ENCODE measurements around the gene KASH5.
"Not testable (repeated sequence)": the region's sequence is repeated elsewhere in the genome, so short reads cannot be mapped to it uniquely, and the experiment has no call there.

Gene KASH5

DNA sequence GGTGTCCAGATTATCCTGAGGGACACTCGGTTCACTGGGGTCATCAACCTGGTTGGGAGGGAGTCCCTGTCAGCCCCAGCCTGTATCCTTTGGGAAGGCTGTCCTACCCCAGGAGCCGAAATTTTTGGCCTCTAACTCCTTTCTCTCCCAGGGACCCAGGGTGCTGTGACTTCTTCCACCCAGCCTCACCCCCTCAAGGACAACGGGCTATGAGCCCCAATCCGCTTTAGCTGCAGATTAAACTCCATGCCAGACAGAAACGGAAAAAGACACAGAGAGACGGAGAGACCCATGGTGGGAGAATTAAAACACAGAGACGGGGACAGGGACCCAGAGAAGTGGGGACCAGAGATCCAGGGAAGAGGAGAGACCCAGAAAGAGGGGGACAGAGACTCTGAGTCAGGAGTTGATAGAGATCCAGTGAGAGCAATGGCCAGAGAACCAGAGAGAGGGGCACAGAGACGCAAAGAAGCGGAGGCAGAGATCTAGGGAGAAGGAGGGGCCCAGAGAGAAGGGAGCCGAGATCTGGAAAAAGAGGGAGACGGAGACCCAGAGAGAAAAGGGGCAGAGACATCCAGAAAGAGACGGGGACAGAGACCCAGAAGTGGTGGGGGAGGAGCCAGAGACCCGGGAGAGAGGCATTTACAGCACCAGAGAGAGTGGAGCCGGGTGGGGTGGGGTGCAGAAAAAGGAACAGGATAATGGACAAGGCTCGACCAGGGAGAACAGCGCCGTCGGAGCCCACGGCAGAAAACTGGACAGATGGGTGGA is 52.6 kb downstream of the KASH5 start:
- no peak for DNase-seq

DNA sequence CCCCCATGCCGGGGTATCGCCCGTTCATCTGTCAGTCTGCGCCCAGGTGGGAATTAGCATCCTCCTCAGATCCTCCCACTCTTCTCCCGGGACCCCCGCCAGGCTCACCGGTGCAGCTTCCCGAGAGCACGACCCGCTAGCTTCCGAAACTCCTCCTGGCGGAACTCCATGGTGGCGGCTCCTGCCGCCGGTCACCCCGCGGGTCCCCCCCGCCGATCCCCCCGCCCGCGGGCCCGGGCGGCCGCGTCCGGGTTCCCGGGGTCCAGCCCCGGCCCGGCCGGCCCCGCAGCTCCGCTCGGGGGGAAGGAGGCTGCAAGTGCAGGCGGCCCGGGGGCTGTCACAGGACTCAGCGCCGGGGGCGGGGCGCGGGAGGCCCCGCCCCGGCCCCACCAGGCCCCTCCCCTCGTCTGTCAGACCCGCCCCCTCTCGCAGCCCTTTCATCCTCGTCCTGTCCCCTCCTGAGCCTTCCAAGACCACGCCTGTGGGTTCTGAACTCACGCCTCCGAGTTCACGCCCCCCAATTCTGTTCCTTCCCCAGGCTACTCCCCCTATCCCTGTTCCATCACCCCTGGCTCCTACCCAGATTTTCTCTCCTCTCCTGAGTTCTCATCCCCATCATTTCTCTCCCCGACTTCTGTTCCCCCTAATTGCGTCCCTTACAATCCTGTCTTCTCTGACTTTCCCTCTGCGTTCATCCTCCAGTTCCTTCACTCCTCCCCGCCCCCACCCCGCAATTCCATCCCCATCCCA is 53.3 kb downstream of the KASH5 start, which contains the start of gene SLC17A7:
Gene SLC17A7, minus strand, starts transcription at position 318 of the 750 bp plus-strand sequence. Its CDS starts 148 bp downstream, at position 170.
- peak; percentile 49 to 58 for DNase-seq

DNA sequence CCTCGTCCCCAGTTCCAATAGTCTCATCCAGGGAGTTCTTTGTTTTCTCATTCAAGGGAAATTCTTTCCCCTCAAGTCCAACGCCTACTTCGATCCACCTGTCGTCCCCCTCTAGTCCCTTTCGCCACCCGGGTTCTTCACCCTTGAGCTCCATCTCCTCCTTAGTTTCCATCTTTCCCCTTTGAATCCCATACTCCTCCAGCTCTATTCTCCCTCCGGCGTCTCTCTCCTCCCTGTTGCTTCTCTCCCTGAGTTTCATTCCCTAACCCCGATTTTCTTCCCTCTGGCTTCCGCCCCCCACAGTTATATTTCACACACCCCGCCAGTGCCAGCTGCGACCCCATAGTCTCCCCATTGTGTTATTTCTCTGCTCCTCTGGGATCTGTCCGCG is 53.9 kb downstream of the KASH5 start:
- DNase-seq = no peak

DNA sequence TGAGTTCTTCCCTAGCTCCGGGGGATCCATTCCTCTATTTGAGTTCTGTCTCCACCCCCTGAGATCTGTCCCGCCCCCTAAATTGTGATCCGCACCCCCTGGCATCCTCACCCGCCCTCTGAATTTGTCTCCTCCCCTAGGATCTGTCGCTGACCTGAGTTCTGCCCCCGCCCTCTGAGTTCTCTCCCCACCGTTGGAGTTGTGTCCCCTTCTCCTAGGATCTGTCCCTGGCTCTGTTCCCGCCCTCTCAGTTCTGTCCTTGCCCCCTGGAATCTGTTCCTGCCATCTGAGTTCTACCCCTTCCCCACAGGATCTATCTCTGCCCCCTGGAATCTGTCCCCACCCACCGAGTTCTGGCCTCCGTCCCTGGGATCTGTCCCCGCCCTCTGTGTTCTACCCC is 54.3 kb downstream of the KASH5 start:
- DNase-seq = peak in 1 of 2 donors; percentile 35

DNA sequence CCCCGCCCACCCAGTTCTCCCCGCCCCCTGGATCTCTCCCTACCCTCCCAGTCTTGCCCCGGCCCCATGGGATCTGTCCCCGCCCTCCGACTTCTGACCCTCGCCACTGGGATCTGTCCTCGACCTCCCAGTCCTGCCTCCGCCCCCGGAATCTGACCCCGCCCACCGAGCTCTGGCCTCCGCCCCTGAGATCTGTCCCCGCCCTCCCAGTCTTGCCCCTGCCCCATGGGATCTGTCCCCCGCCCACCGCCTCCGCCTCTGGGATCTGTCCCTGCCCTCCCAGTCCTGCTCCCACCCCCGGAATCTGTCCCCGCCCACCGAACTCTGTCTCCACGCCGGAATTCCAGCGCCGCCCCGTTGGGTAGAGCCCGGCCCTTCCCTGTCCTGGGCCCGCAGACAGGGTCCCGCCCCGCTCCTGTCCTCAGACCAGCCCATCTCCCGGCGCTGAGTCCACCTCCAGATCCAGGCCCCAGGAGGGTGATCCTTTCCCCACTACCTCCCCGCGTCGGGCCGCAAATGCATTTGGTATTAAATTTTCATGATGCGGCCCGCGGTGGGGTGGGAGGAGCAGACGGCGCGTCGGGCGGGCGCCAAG is 54.8 kb downstream of the KASH5 start:
- DNase-seq = peak; percentile 66 to 78

DNA sequence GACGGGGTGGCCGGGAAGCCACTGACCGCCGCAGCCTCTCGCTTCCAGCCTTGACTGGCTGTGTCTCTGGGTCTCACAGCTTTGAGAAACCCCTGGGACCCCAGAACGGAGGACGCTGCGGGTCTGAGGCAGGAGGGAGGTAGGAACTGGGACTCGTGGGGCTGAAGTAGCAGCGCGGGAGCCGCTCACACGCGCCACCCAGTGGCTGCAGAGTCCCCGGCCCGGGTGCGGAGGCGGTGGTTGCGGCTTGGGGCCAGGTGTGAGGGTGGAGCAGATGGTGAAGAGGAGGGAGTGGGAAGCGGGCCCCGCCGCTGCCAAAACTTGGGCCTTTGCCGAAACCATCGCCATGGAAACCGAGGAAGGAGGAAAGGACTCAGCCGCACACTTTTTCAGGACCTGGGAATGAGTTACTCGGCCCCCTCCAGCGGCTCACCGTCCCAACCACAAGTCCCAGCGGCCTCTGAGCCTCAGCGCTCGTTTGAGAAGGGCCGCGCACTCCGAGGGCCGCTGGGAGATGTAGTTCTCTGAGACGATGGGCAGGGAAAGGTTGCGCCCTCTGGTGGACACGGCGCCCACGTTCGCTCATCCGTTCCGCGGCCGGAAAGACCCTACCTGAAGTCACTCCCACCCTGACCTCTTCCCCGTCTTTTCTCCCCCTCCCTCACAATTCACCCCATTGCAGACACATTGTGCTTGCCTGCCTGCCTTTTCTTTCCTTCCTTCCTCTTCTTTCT is 55.5 kb downstream of the KASH5 start:
- DNase-seq = peak; percentile 94 to 95

DNA sequence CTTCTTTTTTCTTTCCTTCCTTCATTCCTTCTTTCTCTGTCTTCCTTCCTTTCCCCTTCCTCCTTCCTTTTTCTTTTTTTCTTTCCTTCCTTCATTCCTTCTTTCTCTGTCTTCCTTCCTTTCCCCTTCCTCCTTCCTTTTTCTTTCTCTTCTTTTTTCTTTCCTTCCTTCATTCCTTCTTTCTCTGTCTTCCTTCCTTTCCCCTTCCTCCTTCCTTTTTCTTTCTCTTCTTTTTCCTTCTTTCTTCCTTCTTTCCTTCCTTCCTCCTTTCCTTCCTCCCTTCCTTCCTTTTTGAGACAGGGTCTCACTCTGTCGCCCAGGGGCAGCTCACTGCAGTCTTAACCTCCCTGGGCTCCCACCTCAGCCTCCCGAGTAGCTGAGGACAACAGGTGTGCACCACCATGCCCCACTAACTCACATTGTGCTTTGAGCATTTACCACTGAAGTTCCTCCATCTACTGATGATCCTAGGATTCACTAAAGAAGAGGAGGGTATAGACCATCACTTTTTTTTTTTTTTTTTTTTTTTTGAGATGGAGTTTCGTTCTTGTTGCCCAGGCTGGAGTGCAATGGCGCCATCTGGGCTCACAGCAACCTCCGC is 56.2 kb downstream of the KASH5 start:
- DNase-seq = not testable (repeated sequence)

DNA sequence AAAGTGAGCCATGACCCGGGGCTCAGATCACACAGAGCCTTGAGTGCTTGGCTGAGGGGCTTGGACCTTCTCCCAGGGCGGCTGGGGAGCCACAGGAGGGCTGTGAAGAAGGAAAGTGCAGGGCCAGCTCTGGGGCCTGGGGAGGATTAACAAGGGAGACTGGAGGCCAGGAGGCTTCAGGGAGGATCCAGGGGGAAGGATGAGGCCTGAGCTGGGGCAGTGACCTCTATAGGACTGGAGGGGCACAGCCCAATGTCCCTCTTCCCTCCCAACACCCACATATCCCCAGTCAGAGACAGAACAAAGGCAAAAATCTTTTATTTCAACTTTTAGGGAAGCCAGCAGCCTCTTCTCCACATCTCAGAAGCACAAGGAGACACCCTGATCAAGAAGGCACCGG is 57.9 kb downstream of the KASH5 start:
- DNase-seq = no peak

DNA sequence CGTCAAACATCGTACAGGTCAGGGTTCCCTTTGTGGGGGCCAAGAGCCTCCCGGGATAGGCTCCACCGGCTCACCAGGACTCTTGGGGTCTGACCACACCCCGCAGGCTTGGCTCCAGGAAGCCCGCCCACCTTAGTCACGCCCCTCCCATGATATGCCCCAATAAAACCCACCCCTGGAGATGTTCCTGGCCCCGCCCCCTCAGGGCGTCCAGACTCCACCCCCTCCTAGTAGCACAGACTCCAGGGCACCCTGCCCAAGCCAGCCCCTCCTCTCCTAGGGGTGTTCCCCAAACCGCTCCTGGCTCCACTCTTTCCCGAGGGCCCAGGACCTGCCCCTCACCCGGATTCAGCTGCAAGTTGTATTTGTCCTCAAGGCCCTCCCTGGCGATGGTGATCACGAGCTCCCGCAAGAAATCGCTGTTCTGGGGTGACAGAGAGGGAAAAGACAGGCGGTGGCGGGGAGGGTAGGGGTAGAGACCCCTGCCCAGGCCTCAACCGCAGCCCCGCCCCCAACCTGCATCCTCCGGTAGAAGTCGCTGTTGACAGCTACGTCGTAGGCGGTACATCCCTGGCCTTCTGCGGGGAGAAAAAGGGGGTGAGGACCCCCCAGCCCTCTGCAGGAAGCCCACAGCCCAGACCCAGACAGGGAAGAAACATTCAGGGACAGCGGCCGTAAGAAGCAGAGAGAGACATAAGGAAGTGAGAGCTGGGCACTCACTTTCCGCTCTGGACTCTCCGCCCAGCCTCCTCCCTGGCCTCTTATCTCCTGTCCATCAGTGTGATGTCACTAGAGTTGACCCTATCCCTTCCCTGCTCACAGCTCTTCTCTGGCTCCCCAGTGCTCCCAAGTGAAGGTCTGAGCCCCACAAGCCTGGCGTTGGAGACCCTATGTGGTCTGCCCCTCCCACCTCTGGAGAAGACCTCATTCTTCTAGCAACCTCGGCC is 59.7 kb downstream of the KASH5 start:
- peak in 1 of 2 donors; percentile 59 for DNase-seq

DNA sequence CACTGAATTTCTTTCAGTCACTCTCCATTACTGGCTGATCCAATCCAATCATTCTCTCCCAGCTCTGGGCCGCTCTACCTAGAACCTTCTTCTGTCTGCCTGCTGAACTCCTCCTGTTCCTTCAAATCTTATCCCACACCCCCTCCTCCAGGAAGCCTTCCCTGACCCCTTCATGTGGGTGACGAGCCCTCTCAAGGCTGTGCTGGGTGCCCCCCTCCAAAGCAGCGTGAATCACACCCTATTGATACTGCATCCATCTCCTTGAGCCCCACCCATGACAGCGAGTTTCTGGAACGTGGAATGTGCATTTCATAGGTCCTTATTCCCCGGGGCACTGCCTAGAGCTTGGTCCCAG is 60.4 kb downstream of the KASH5 start:
- no peak for DNase-seq

DNA sequence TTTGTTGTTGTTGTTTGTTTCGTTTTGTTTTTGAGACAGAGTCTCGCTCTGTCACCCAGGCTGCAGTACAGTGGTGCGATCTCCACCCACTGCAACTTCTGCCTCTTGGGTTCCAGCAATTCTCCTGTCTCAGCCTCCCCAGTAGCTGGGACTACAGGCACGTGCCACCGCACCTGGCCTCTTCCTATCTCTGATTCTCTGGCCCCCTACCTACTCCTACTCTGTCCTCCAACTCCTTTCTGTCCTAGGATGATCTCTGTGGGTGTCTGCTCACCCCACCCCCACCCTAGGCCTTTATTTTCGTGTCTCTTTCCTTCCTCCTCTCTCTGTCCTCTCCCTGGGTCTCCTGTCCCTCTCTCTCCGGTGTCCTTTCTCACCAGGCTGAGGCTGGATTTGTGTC is 62.4 kb downstream of the KASH5 start:
- DNase-seq = no peak

DNA sequence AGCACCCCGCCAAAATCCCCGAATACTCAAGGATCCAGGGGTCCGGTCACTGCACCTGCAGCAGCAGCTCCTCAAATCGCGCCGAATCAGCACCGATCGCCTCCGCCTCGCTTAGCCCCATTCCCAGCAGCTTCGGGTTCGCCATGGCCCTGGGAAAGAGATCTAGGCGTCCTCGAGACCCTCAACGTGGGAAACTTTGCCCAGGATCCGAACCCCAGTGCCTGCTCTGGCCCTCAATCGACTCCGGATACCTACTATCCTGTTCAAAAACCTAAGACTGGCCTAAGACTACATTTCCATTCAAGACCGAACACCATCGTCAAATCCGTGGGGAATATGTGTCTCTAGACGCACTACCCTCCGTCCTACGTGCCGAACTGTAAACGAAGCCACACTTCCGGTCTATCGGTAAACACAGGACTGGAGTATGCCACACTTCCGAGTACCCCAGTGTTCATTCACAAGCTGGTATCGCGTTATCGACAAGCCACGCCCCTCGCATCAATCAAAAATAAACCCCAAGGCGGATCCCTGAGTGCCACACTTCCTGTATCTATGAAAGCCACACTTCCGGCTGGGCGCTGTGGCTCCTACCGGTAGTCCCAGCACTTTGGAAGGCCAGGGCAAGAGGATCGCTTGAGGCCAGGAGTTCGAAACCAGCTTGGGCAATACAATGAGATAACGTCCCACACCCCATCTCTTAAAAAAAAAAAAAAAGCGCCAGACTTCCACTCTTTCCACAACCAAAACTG is 63.6 kb downstream of the KASH5 start, which contains the start of gene PIH1D1:
Gene PIH1D1, minus strand, starts transcription at position 385 of the 752 bp plus-strand sequence. Its CDS starts 240 bp downstream, at position 145.
- DNase-seq = peak; percentile 93 to 94

DNA sequence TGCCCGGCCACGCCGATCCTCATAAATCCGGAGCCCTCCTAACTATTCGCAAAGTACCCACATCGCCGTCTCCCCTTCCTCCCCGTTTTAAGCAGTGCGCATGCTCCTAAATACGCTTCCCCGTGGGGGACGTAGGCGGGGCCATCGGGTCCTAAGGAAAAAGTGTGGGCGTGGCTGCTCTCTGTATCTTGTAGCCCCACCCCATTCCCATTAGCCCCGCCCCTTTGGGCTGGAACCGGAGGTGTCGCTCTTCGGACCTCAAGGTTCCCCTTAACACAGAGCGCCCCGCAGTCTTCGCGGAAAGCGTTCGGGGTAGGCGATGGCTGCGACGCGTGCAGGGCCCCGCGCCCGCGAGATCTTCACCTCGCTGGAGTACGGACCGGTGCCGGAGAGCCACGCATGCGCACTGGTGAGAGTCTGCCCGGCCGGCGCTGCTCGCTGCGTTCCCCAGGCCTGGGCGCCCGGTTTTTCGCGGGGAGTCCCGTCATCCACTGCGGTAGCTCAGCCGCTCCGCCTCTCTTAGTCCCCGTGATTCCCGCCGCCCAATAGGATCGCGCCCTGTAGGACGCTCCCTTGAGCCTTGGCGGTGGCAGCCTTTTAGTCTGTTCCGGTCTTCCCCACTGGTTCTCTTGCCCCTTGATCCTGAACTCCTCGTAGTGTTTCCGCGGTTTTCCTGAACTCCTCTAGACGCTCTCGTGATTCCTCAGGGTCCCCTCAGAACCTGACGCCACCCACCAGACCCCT is 65.1 kb downstream of the KASH5 start, which contains the start of gene ALDH16A1:
Gene ALDH16A1, plus strand, starts transcription at position 213 of the 744 bp plus-strand sequence. Its CDS starts 107 bp downstream, at position 320.
- peak; percentile 97 for DNase-seq

DNA sequence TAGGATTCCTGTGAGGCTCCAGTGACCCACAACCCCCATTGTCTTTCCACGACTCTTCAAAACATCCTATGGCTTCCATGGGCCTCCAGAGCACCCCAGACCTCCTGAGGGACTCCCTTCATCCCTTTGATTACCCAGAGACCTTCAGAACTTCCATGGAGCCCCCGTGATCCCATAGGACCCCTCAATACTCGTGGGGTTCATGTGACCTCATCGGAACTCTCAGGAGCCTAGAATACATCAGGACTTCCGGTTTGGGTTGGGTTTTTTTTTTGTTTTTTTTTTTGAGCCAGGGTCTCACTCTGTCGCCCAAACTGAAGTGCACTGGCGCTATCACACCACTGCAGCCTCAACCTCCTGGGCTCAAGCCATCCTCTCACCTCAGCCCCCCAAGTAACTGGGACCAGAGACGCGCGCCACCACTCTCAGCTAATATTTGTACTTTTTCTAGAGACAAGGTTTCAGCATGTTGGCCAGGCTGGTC is 65.8 kb downstream of the KASH5 start:
- DNase-seq = no peak

DNA sequence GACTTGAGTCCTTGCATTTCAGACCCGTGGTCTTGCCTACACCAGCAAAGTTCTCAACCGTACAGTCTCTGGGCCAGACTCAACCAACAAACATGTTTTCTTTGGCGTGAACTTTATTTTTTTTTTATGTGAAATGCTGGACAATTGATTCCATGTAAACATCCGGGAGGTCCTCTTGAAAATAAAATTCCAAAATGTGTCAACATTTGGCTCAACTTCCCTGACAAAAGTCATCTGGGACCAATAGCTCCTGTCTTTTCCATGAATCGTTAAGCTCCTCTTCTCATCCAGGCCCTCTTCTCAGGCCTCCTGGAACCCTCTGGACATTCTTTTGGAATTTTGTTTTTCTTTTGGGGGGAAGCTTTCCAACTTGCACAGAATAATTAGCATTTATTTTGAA is 67.7 kb downstream of the KASH5 start:
- DNase-seq = no peak

DNA sequence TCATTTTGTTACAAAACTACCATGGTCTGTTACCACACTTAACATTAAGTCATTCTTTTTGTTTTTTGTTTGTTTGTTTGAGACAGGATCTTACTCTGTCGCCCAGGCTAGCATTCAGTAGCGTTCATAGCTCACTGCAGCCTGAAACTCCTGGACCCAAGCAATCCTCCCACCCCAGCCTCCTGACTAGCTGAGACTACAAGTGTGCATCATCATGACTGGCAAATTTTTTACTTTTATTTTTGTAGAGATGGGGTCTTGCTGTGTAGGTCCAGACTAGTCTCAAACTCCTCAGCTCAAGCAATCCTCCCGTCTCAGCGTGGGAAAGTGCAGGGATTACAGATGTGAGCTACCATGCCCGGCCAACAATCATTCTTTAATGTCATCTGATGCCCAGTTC is 68.3 kb downstream of the KASH5 start:
- no peak for DNase-seq

DNA sequence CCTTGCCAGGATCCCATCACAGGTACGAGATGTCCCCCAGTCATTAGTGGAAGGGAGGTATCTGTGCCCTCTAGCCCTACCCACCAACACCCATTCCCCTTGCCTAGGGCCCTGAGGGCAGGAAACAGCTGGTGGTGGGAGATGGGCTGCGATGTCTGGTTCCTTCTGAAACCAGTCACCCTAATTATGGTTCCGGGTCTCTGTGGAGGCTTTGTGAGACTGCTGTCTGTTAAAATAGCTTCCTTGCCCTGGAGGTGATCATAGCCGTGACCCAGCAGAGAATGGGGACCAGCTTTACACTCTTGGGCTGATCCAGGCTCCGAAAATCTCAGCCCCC is 70.5 kb downstream of the KASH5 start:
- no peak for DNase-seq

DNA sequence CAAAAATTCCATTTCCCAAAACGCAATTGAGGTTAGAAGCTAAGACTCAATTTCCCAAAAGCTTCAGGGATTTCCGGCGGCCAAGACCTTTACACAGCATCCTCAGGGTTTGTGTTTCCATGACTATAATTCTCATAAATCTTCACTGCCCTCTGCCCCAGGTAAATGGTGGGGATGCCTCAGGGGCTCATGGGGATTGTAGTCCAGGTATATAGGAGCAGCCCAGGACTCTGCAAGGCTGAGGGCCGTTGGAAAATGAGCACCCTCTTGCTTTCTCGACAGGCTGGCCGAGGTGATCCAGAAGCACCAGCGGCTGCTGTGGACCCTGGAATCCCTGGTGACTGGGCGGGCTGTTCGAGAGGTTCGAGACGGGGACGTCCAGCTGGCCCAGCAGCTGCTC is 71.3 kb downstream of the KASH5 start:
- no peak for DNase-seq

DNA sequence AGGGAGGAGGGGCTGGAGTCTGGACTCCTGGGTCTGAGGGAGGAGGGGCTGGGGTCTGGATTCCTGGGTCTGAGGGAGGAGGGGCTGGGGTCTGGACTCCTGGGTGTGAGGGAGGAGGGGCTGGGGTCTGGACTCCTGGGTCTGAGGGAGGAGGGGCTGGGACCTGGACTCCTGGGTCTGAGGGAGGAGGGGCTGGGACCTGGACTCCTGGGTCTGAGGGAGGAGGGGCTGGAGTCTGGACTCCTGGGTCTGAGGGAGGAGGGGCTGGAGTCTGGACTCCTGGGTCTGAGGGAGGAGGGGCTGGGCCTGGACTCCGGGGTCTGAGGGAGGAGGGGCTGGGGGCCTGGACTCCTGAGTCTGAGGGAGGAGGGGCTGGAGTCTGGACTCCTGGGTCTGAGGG is 73.1 kb downstream of the KASH5 start:
- DNase-seq = not testable (repeated sequence)

DNA sequence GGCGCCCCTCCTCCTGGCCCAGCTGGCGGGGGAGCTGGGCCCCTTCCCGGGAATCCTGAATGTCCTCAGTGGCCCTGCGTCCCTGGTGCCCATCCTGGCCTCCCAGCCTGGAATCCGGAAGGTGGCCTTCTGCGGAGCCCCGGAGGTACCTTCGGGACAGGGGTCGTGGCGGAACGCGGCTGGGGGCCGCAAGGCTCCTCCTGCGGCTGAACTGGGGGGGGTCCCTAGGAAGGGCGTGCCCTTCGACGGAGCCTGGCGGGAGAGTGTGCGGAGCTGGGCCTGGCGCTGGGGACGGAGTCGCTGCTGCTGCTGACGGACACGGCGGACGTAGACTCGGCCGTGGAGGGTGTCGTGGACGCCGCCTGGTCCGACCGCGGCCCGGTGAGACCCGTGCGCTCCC is 73.6 kb downstream of the KASH5 start:
- DNase-seq = no peak
